GM19324 (cell line): ENCODE measurements around the gene PRKCE.
"Not testable (repeated sequence)": the region's sequence is repeated elsewhere in the genome, so short reads cannot be mapped to it uniquely, and the experiment has no call there.

Source experiments
- ATAC-seq: cut with Tn5 transposase; IDR thresholded peaks from one replicate; pipeline ENCODE4 v1.9.1; 2021; ENCODE audit warnings: mild to moderate bottlenecking, moderate library complexity; ENCODE audit not compliant: unreplicated experiment, low FRiP score

PRKCE gene

DNA sequence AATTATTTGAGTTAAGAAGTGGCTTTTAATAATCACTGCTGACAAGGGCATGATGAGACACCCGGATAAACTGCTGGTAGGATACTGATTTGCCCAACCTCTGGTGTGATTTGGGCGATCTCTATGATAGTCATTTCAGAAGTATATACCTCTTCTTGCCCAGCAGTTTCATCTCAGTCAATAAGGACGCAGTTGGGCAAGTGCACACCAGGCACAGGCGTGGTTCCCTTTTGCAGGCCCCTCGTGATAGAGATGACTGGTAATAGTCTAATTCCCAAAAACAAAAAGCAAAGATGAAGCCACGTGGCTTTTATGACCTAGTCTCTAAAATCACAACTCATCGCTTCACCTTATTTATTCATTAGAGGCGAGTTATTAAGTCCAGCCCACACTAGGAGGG is 246.4 kb downstream of the PRKCE start:
- ATAC-seq, result no peak

GRCh38 chr2:45898819-45899218 is 247.3 kb downstream of the PRKCE start:
- no peak for ATAC-seq

DNA sequence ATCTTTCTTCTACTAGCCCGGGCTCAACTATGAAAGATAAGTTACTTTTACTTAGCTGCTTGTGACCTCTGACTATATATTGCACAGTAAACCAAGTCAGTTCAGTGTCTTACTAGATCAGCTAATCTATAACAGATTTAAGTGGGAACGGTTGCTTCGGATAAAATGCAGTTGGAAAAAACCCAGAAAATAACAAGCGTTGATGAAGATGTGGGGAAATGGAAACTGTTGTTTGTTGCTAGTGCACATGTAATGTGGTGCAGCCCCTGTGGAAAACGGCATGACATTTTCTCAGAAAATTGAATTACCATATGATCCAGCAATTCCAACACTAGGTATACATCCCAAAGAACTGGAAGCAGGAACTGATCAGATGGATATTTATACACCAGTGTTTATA is 248.5 kb downstream of the PRKCE start:
- ATAC-seq, result no peak

- ATAC-seq, result no peak
Measured at GRCh38 chr2:45901468-45902032, 250.1 kb downstream of the PRKCE start.

- ATAC-seq, result no peak
Measured at GRCh38 chr2:45902380-45902779, 250.9 kb downstream of the PRKCE start.

DNA sequence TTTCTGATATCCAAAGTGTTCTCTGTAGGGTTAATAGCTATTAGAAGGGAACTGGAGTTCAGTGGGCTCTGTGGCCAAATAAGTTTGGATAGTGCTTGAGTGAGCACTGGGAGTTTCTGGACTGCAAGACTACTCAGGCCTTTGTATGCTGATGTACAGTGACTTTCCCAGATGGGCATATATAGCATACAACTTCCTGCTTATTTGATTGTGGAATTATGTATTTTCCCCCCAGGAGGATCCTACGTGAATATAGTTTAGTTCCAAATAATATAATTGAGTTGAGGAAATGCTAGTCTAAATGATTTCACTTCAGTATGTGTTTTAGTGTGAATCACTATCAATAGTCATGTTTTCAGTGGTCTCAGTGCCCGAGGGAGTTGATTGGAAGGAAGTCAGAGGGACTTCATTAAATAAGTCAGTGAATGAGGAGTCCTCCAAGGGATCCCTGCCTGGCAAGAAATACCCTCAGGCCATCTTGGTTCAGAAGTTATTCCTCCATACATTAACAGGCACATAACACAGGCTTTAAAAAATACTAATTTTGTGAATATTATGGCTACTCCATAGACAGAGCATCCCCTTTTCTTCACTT is 251.4 kb downstream of the PRKCE start:
- ATAC-seq, result no peak

DNA sequence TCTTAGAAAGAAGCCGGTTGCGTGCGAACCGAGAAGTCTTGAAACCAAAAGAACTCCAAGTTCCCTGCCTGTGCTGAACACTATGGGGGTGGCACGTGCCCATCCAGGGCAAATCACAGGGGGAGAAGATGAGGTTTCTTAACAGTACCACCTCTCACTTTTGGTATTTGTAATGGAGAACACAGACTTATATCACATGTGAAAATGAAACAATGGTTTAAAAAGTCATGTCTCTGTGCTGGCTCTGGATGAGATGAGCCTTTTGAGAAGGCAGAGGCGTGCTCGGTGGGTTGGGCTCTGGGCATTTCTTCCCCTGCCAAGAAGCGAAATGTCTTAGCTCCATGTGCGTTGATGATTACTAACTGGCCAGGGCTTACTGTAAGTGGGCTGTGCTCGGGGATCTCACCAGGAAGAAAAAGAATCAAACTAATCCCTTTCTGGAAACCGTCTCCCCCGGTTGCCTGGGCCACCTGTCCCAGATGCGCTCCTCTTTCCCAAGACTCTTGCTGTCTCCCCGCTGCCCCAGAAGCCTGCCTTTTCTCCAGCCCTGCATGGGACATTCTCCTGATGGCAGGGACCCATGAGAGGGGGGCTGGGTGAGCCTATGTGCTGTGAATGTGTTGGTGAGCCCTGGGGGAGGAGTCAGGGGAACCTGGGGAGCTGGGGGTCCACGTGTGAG is 252.9 kb downstream of the PRKCE start:
- ATAC-seq, result peak; percentile 63

- no peak for ATAC-seq
Measured at GRCh38 chr2:45904946-45905631, 253.6 kb downstream of the PRKCE start.

DNA sequence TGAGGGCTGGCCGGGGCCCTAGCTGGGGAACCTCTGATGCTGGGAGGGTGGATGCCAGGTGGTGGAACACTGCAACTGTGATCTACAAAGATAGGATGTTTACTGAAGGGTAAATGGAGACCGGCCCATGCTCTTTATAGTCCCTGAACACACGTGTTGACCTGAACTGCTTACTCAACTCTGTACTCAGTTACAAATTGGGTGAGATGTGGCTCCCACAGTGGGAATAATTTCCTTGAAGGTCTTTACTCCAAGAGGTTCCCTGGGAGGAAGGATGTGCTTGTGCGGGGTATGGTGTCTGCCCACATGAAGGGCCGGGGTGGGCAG is 254.1 kb downstream of the PRKCE start:
- ATAC-seq, result no peak

GRCh38 chr2:45907592-45907991 is 256.1 kb downstream of the PRKCE start:
- ATAC-seq, result no peak

DNA sequence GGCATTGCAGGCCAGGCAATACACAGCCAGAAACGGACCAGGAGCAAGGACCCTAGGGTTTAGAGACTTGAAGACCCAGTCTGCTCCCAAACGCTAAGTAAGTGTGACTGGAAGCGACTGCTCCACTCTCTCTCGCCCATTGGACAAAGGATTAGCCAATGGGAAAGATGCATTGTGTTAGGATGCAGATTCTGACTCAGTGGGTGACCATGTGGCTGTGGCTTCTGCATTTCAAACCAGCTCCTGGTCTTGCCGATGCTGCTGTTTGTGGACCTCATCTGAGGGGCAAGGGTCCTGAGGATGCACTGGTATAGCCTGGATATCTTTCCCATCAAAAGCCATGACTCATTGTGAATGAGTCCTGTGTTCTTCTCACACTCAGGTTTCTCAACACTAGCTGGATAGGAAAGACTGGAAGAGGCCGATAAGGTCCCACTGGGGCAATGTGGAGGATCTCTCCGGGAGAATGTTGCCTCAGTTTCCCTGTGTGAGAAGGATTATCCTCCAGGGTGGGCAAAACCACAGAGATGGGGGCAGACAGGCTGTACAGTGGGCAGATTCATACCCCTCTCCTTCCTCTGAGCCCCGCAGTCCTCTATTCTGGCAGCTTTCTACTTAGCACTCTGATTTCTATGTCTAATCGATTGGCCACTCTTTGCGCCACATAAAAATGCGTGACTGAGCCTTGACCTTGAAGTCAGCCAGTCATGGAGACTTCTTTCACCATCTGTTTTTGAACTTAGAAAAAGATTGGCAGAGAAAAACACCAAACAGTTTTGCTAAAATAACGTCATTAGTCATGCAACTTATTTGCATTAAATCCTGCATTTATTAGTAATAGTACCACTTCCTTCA is 257.1 kb downstream of the PRKCE start:
- ATAC-seq, result no peak

DNA sequence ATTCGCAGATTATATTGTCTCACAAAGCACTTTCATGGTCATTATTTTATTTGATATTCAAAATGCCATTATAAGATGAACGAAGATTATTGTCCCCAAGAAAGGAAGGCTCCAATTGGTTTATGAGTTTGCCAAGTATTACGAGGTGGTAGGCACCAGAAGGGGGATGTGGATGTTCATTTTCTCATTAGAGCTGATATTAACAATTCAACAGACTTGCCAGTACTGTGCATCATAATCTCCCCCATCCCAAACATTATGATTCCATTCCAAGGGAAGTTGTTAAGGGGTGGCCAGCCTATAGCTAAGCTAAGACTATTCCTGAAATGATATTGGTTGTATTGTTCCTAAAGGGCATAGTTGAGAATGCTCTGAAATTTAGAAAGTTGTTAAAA is 257.7 kb downstream of the PRKCE start:
- no peak for ATAC-seq

DNA sequence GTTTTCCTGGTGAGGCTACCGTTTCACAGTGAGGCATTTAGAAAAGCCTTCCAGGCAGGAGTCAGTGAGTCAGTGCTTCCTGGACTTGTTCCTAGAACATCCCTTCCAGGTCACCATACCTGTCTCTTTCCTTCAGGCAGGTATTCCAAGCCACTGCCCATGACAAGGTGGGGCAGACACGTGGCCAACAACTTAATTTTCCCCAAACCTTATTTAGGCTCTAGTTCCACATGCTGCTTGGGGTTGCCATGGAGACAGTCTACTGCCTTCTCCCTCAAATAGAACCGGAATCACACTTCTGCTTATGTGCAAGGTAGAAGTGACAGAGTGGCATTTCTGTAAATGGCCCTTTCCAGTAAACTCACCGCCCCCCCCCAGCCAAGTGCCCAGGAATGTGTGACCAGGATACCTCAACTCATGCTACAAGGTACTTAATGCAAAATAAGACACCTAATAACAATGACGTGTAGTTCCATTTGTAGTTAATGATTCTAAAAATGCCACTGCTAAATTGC is 258.3 kb downstream of the PRKCE start:
- ATAC-seq, result no peak

DNA sequence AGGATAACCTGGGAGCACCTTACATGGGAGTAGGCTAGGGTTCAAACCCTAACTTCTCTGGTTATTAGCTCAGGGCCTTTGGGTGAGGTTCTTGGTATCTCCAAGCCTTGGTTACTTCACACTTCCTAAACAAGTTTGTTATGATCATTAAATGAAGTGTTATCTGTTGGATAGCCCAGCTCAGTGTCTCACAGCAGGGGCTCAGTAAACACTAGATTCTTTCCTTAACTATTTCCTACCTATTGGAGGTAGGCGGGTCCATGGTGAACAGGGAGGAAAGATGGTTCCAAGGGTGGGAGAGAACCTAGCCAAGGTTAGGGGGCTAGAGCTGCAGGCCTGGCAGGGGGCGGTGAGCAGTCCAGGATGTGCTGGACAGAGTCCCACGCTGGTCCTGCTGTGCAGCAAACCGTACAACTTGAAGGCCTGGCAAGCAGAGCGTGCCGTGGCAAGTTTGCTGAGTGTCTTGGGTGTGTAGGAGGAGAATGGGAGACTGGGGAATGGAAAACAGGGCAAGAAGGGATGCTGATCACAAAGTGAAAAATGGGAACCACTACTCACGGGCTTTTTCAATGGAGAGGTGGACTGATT is 259.1 kb downstream of the PRKCE start:
- no peak for ATAC-seq

DNA sequence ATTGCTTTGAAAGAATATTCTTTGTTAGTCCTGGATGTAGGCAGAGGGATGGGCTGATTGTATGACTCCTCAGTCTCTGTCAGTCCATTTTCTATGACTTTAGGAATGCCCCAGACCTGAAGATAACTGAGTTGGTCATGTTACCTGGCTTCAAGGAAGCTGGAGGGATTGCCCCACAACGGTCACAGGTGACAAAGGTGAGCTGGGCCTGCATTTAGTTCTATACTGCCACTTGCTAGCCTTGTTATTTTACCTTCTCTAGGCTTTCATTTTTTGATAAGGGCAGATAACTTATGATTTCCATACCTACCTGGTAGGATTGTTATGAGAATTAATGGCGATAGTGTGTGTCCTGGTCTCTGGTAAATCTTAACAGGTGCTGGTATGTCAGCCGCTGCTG is 260.1 kb downstream of the PRKCE start:
- no peak for ATAC-seq

DNA sequence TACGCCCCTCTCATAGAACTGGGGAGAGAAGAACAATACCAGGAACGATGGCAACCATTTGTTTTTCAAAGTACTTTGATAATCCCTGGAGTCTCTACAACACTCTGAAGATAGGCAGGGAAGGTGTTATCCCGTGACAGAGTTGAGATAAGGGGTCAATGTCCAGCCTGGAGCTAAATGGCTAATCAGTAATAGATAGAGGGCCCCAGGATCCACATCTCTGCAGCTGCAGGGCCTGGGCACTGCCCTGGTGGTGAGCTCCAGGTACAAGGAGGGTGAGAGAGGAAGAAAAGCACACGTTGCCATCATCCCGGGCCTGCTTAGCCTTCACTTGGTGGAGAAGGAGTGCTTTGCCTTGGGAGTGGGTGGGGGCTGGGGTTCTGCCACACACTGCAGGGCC is 260.6 kb downstream of the PRKCE start:
- no peak for ATAC-seq

- no peak for ATAC-seq
Measured at GRCh38 chr2:45913539-45913938, 262.1 kb downstream of the PRKCE start.

- ATAC-seq, result no peak
Measured at GRCh38 chr2:45915523-45915922, 264.0 kb downstream of the PRKCE start.

- ATAC-seq, result not testable (repeated sequence)
Measured at GRCh38 chr2:45917561-45918176, 266.2 kb downstream of the PRKCE start.
